Right lobe of liver (tissue), 4 donors: ENCODE results near the gene CLRN3.

Experiments
- POLR2A ChIP-seq: fragments of 450-650 bp; IDR thresholded peaks from one replicate; pipeline ENCODE4 v1.6.1; 2017; ENCODE audit warnings: antibody characterized with exemption, mild to moderate bottlenecking
- TF ChIP-seq, protein P1 (sequence below), 4 donors: fragments of 200-600 bp in 3 of 4; fragments of 450-650 bp in 1 of 4; IDR thresholded peaks; one replicate each; pipeline versions ENCODE4 v1.5.1 to v1.8.0; 2016 to 2022; ENCODE audit warnings: antibody characterized with exemption in 4 of 4, mild to moderate bottlenecking in 2 of 4
- donor health status: DM: no; HTN: no; CAD: no.
- donor health status: DM: no; HTN: no; CAD: no.
- donor health status: DM: no; HTN: yes; CAD: no.

DNA sequence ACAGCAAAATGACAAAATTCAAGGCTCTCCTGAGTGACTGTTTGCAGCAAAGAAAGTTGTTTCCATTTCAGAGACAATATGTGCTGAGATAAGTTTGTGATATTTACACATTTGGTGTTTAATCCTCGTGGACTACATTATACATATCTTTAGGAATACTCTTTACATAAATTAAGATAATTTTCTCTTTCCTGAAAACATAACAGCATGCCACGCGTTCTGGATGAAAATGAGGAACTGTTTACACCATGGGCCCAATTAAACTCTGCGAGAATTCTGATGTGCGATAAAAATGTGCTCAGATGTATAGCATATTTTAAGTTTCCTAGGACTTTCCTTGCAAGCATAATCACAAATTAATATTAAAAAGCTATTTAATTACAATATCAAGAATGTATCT lies 40.5 kb upstream of the CLRN3 start:
- TF ChIP-seq, protein P1, sequence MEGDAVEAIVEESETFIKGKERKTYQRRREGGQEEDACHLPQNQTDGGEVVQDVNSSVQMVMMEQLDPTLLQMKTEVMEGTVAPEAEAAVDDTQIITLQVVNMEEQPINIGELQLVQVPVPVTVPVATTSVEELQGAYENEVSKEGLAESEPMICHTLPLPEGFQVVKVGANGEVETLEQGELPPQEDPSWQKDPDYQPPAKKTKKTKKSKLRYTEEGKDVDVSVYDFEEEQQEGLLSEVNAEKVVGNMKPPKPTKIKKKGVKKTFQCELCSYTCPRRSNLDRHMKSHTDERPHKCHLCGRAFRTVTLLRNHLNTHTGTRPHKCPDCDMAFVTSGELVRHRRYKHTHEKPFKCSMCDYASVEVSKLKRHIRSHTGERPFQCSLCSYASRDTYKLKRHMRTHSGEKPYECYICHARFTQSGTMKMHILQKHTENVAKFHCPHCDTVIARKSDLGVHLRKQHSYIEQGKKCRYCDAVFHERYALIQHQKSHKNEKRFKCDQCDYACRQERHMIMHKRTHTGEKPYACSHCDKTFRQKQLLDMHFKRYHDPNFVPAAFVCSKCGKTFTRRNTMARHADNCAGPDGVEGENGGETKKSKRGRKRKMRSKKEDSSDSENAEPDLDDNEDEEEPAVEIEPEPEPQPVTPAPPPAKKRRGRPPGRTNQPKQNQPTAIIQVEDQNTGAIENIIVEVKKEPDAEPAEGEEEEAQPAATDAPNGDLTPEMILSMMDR (IDR thresholded peaks at IDR 0.05), result no peak
- TF ChIP-seq POLR2A, result no peak
